GM06990 (cell line): ENCODE data around the gene POLE.

Experiments used
- DNase-seq: peaks from one replicate; pipeline ENCODE4 v3.0.0-alpha.2; 2011; ENCODE audit not compliant: insufficient read length; ENCODE audit errors: extremely low read depth
- H3K27me3 ChIP-seq: replicated peaks from 2 replicates; pipeline ENCODE4 v1.6.0; 2011; ENCODE audit warnings: low read length; ENCODE audit not compliant: control insufficient read depth, insufficient read depth
- H3K36me3 ChIP-seq: 2 replicates; pipeline ENCODE4 v1.5.1; 2011; ENCODE audit warnings: low read length; ENCODE audit not compliant: control insufficient read depth, insufficient read depth
- H3K4me3 ChIP-seq: replicated peaks from 2 replicates; pipeline ENCODE4 v1.5.1; 2011; ENCODE audit warnings: low read depth, mild to moderate bottlenecking, control low read depth, low read length
- TF ChIP-seq, protein P1 (sequence below): IDR thresholded peaks from 2 replicates; pipeline ENCODE4 v1.5.1; 2011; ENCODE audit warnings: low read length, control low read depth, mild to moderate bottlenecking, inconsistent platforms; ENCODE audit not compliant: insufficient read depth, poor library complexity, severe bottlenecking

The POLE gene

DNA sequence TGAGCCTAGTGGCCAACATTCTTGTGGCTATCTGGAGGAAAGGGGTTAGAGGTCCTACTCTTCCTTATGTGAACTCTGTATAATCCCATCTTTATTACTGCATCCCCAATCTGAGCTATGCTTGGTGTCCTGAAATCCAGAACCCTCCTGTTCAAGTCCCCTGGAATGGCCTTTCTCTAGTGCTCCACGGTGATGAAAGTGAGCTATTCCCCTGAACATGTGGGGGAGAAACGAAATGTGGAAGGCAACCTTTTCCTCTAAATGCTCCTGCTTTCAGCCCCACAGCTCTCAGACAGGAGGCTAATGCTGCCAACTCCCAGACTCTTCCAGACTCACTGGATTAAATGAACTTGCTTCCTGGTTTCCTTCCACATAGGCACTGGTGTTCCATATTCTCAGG lies 21.0 kb upstream of the POLE start:
- no peak for DNase-seq
- Histone ChIP-seq H3K36me3 (no peaks in the 10 kb centered on the region; the same call in 1 of the 2 replicates), H3K27me3 (no peaks in the 10 kb centered on the region), H3K4me3 (no peak overlapping the region)
- TF ChIP-seq, protein P1, sequence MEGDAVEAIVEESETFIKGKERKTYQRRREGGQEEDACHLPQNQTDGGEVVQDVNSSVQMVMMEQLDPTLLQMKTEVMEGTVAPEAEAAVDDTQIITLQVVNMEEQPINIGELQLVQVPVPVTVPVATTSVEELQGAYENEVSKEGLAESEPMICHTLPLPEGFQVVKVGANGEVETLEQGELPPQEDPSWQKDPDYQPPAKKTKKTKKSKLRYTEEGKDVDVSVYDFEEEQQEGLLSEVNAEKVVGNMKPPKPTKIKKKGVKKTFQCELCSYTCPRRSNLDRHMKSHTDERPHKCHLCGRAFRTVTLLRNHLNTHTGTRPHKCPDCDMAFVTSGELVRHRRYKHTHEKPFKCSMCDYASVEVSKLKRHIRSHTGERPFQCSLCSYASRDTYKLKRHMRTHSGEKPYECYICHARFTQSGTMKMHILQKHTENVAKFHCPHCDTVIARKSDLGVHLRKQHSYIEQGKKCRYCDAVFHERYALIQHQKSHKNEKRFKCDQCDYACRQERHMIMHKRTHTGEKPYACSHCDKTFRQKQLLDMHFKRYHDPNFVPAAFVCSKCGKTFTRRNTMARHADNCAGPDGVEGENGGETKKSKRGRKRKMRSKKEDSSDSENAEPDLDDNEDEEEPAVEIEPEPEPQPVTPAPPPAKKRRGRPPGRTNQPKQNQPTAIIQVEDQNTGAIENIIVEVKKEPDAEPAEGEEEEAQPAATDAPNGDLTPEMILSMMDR, result no peak

DNA sequence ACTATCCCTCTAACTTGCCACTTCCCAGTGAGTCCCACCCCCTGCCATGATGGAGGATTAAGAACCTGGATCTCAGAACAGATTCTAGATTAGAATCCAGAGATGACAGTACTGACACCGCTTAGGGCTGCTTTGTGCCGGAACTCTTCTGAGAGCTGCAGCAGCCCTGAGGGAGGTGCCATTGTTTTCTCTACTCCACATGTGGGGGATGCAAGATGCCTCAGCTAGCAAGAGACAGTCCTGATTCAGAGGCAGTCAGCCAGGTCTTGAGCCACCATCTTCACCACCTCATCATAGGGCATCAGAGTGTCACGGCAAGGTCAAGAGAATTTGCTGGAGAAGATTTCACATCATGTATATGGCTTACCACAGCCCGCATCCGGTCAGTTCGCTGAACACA lies 20.1 kb upstream of the POLE start:
- DNase-seq, result no peak
- H3K36me3 ChIP-seq, result peaks cover 2% of the 10 kb centered on the region; the same call in 1 of the 2 replicates

DNA sequence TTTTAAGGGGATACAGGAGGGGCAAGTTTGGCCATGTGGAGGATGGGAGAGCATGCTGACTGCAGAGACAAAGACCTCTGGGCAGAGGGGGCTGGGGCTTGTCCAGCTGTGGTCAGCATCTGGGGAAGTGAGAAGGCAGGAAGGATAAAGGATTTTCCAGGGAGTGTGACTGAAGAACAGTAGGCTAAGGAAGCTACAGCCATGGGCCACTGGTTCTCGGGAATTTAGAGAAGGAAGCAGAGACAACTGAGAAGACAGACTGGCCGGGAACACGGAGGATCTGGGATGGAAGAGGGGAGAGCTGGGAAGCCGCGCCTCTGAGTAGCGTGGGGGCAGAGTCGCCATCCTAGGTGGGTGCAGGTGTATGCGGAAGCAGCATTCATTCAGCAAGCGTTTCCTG lies 16.5 kb upstream of the POLE start:
- Histone ChIP-seq H3K36me3 (peaks cover 7% of the 10 kb centered on the region), H3K27me3 (no peaks in the 10 kb centered on the region), H3K4me3 (no peak overlapping the region)
- no peak for DNase-seq
- TF ChIP-seq, protein P1, result no peak

More for the DNA sequence above, 20.1 kb upstream of the POLE start:
- TF ChIP-seq, protein P1, result no peak
- no peaks in the 10 kb centered on the region for H3K27me3 ChIP-seq
- H3K4me3 ChIP-seq, result no peak overlapping the region

DNA sequence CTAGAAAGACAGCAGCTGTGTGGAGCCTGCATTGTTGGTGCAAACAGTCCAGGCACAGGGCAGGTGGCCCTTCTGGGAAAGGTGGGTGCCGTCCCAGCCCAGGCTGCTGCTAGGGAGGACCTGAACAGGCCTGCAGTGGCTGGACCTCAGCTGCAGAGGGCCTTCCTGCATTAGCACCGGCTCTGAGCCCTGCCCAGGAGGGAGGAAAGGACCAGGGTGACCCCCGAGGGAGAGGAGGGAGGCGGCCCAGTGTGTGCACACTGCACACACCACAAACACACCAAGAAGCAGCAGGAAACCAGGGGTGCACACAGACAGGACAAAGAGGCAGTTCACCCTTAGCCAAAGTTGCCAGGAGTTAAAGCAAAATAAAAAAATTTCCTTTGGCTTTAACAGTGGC lies 15.5 kb upstream of the POLE start:
- Histone ChIP-seq H3K4me3 (no peak overlapping the region), H3K27me3 (no peaks in the 10 kb centered on the region), H3K36me3 (peaks cover 8% of the 10 kb centered on the region)
- no peak for DNase-seq
- TF ChIP-seq, protein P1, result no peak

GRCh38 chr12:132700212-132700822 lies 13.2 kb upstream of the POLE start:
- no peak for DNase-seq
- H3K36me3 ChIP-seq, result peaks cover 12% of the 10 kb centered on the region
- TF ChIP-seq, protein P1, result no peak
- no peaks in the 10 kb centered on the region for H3K27me3 ChIP-seq
- H3K4me3 ChIP-seq, result no peak overlapping the region

DNA sequence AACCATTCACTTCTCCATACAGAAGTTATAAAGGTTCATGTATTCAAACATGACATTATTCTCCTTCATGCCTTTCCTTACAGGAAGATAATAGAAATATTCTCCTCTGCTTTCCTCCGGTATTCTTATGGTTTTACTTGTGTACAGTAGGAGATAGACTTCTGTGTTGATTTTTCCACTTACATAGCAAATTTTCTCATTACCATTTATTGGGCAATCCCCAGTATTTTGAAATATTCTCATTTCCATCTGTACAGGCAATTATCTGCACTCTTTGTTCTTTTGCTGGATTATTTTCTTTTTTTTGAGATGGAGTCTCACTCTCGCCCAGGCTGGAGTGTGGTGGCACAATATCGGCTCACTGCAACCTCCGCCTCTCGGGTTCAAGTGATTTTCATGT lies 11.2 kb upstream of the POLE start:
- Histone ChIP-seq H3K4me3 (no peak overlapping the region), H3K27me3 (no peaks in the 10 kb centered on the region), H3K36me3 (peaks cover 12% of the 10 kb centered on the region)
- DNase-seq, result no peak
- TF ChIP-seq, protein P1, result no peak
